Prostate gland (tissue), 2 donors: ENCODE data around the gene DNMT3L. TPM values are rescaled to one million over a fixed set of nuclear protein-coding genes. Genes with fewer than 3 reads are reported as not detected.
"Not testable (repeated sequence)": the region's sequence is repeated elsewhere in the genome, so short reads cannot be mapped to it uniquely, and the experiment has no call there.

Source experiments
- DNase-seq: peaks from one replicate; pipeline ENCODE4 v3.0.0-alpha.2; 2019; ENCODE audit warnings: low spot score
- H3K27ac ChIP-seq, 2 donors: fragments of 200-600 bp; sonication (generic); 2 replicates each; pipeline ENCODE4 v1.5.1; 2017 to 2019
- H3K27me3 ChIP-seq: fragments of 200-600 bp; sonication (generic); replicated peaks from 2 replicates; pipeline ENCODE4 v1.5.1; 2019; ENCODE audit not compliant: insufficient read depth
- H3K36me3 ChIP-seq, 2 donors: fragments of 200-600 bp; sonication (generic); 1 replicate in 1 of 2; 2 replicates in 1 of 2; pipeline versions ENCODE4 v1.5.1 to v1.8.1; 2017 to 2019
- H3K4me1 ChIP-seq: fragments of 200-600 bp; sonication (generic); replicated peaks from 2 replicates; pipeline ENCODE4 v1.5.1; 2019
- H3K4me3 ChIP-seq, 2 donors: fragments of 200-600 bp; sonication (generic); 2 replicates each; pipeline ENCODE4 v1.5.1; 2017 to 2019
- H3K9me3 ChIP-seq: fragments of 200-600 bp; sonication (generic); 2 replicates; pipeline ENCODE4 v1.5.1; 2017
- POLR2A ChIP-seq: fragments of 450-650 bp; IDR thresholded peaks from one replicate; pipeline ENCODE4 v1.6.1; 2016; ENCODE audit warnings: antibody characterized with exemption, mild to moderate bottlenecking
- POLR2AphosphoS5 ChIP-seq: sonication (generic); formaldehyde crosslinking; IDR thresholded peaks from one replicate; pipeline ENCODE4 v1.6.1; 2017; ENCODE audit warnings: antibody characterized with exemption
- WGBS: methylation state at CpG from one replicate; pipeline ENCODE4 v1.1.5; 2018; 5-methylcytosine and 5-hydroxymethylcytosine counted together
- intact Hi-C: fragments of 100-400 bp; cut with DNase I; formaldehyde crosslinking; loops from one replicate; pipeline ENCODE4 v1.14.2; 2022
- total RNA-seq, 2 donors: library from RNA; depleted of rRNA; stranded (reverse); fragments of >200 nt; gene quantifications; one replicate each; pipeline ENCODE4 v1.1.0, GENCODE V29; 2016
- TF ChIP-seq, protein P1 (sequence below), 4 experiments: fragments of 200-600 bp in 2 of 4; fragments of 450-650 bp in 2 of 4; sonication (generic) in 2 of 4; IDR thresholded peaks; 1 replicate in 3 of 4; 2 replicates in 1 of 4; pipeline ENCODE4 v1.5.1; 2016 to 2019; ENCODE audit warnings: antibody characterized with exemption in 4 of 4, mild to moderate bottlenecking in 2 of 4, moderate library complexity in 2 of 4

Gene DNMT3L
- total RNA-seq, 2 donors from 2014 or later = not detected

DNA sequence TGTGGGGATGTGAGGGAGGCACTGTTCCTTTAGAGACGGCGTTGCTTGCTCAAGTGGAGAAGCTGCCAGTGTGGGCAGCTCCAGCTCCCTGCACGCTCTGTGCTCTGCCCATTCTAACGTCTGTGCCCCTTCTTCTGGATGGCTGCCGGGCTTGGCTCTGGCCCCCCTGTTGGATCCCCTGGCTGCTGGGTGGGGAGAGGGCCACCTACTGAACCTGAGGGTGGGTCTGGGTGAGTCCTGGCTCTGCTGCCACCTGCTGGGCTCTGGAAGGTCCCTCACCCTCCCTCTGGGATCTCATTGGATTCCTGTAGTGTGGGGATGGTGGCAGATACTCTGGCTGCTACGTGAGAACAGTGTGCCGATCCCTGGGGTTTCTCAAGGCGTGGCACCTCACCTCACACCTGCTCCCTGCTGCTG is 43.2 kb upstream of the DNMT3L start:
- Histone ChIP-seq H3K27ac (no peak overlapping the region), H3K4me1 (peaks cover 8% of the 10 kb centered on the region), H3K27me3 (no peaks in the 10 kb centered on the region), H3K4me3 (no peak overlapping the region), H3K9me3 (no peaks in the 10 kb centered on the region), H3K36me3 (no peaks in the 10 kb centered on the region)
- no peak for TF ChIP-seq POLR2A
- TF ChIP-seq, protein P1, sequence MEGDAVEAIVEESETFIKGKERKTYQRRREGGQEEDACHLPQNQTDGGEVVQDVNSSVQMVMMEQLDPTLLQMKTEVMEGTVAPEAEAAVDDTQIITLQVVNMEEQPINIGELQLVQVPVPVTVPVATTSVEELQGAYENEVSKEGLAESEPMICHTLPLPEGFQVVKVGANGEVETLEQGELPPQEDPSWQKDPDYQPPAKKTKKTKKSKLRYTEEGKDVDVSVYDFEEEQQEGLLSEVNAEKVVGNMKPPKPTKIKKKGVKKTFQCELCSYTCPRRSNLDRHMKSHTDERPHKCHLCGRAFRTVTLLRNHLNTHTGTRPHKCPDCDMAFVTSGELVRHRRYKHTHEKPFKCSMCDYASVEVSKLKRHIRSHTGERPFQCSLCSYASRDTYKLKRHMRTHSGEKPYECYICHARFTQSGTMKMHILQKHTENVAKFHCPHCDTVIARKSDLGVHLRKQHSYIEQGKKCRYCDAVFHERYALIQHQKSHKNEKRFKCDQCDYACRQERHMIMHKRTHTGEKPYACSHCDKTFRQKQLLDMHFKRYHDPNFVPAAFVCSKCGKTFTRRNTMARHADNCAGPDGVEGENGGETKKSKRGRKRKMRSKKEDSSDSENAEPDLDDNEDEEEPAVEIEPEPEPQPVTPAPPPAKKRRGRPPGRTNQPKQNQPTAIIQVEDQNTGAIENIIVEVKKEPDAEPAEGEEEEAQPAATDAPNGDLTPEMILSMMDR (IDR thresholded peaks at IDR 0.05) = peak in 3 of 4 experiments; percentile 42 to 60 (median 54)
- intact Hi-C loops = no loop called here
- peak; percentile 33 for DNase-seq
- WGBS = 21% methylated on average over 8 of the region's 8 CpGs

DNA sequence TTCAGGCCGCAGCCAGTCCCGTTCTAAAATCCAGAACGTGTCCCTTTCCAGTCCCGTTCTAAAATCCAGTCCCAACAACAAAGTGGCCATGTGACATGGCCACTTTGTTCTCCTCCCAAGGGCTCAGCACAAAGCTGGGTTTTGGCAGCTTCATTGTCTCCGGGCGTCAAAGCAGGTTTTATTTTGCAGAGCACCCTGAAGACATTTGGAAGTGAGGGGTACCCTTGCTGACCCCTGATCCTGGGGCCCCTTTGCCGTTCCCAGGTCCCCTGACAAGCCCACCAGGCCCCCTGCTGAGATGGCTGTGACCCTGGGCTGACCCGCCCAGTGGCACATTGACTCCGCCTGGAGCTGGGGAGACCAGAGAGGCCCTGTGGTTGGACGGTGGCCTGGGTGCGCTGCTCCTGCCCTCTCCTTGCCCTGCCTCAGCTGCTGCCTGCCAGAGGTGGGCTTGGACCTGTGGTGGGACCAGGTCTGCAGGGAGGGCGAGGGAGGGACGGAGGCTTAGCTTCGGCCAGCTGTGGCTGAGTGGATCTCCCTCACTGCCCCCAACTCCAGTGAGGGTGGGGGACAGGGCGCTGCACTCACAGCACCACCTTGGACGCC is 42.4 kb upstream of the DNMT3L start:
- Histone ChIP-seq H3K27me3 (no peaks in the 10 kb centered on the region), H3K27ac (peak overlapping the region in 1 of 2 donors; percentile 18), H3K9me3 (no peaks in the 10 kb centered on the region), H3K36me3 (no peaks in the 10 kb centered on the region), H3K4me1 (peaks cover 13% of the 10 kb centered on the region), H3K4me3 (no peak overlapping the region)
- intact Hi-C loops = no loop called here
- TF ChIP-seq POLR2AphosphoS5 = no peak
- TF ChIP-seq, protein P1 (IDR thresholded peaks at IDR 0.05) = no peak
- TF ChIP-seq POLR2A = no peak
- 70% methylated on average over 16 of the region's 16 CpGs for WGBS
- DNase-seq = no peak

DNA sequence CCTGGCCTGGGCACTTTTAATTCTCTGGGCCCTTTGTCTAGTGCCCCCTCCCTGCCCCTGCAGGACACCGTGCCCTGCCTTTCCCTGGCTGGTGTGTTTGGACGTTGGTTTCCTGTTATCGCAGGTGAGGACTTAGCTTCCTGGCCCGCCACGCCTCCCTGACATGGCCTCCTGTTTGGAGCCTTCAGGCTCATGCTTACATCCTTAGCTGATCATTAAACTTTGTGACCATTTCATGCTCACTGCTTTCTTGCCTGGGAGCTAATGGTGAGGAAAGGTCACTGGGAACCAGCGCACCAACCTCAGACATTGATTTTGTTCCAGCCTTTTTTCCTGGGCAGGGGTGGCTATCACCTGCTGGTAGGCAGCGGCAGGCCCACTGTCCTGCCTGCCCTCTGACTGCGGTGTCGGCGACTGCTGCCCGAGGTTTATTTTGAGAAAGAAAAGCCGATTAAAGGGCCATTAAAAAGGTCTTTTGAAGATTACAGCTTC is 41.8 kb upstream of the DNMT3L start:
- Histone ChIP-seq H3K4me1 (peaks cover 14% of the 10 kb centered on the region), H3K36me3 (no peaks in the 10 kb centered on the region), H3K9me3 (no peaks in the 10 kb centered on the region), H3K27ac (no peak overlapping the region), H3K27me3 (no peaks in the 10 kb centered on the region), H3K4me3 (no peak overlapping the region)
- no peak for TF ChIP-seq POLR2AphosphoS5
- no peak for TF ChIP-seq POLR2A
- TF ChIP-seq, protein P1 (IDR thresholded peaks at IDR 0.05) = no peak
- 68% methylated on average over 12 of the region's 12 CpGs for WGBS
- intact Hi-C loops = no loop called here
- DNase-seq = no peak

DNA sequence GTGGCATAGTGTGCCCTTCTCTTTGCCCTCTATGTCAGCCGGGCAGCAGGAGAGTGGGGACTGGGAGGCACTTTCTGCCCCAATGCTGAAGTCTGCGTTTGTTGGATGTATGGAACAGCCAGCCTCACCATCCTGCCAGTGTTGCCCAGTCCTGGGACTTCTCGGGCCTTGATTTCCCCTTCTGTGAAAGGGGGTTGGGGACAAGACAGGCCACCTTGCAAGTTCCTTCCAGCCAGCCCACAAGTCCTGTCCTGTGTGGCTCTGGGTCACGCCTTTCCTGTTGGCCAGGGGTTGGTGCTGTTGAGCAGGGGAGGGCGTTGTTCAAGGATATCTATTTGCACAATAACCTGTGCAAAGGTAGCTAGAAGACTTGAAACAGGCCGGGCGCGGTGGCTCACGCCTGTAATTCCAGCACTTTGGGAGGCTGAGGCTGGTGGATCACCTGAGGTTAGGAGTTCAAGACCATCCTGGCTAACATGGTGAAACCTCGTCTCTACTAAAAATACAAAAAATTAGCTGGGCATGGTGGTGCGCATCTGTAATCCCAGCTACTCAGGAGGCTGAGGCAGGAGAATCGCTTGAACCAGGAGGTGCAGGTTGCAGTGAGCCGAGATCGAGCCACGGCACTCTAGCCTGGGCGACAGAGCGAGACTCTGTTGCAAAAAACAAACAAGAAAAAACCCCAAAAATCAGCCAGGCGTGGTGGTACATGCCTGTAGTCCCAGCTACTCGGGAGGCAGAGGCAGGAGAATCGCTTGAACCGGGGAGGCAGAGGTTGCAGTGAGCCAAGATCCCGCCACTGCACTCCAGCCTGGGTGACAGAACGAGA is 41.1 kb upstream of the DNMT3L start:
- H3K4me3 ChIP-seq, H3K9me3 ChIP-seq, H3K27ac ChIP-seq, H3K36me3 ChIP-seq, H3K27me3 ChIP-seq, intact Hi-C loops: not testable (repeated sequence)
- DNase-seq = peak; percentile 47
- TF ChIP-seq, protein P1 (IDR thresholded peaks at IDR 0.05) = peak in 1 of 4 experiments; percentile 25
- 78% methylated on average over 23 of the region's 23 CpGs for WGBS
- H3K4me1 ChIP-seq = peaks cover 14% of the 10 kb centered on the region
